Measurements from ENCODE around the gene SLC44A1. TPM values are rescaled to one million over a fixed set of nuclear protein-coding genes. Genes with fewer than 3 reads are reported as not detected.

Gene SLC44A1
- total RNA-seq, 4 donors from 2014 or later, result 45.3 to 74.9 (median 67.7) TPM

DNA sequence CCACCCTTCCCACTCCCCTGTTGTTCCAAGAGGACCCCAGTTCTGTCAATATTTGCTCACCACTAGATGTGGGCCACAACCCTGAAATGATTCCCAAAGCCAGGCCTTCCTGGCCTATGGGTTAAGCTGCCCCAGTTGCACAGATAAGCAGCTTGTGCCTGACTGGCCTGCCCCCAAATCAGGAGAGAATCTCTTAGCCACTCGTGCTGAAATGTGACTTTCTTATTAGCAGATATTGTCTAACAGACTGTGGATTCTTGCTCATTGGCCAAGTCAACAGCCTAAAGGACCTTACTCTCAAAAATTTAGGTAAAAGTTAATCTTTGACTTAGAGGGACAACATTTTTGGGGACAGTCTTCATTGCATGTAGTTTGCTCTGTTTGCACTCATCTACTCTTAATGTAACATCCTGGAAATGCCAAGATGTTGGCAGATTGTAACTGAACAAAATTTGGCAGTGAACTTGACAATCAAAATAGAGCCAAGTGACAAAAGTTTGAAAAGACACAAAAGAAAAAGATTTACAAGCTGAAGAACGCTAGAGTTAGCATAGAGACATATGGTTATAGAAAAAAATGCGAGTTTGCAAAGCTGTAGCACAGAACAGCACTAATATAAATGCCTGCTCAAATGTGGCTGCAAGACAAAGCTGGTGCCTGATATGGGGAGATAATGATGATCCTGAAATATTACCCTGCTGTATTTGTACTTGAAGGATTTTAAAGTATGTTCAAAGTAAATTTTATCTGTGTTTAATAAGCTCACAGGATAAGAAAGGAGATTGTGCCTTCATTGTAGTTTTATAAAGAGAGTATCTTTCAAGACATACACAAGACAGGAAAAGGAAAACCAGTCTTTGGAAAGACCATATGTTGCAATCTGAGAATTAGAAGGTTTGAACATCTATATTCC, 174.4 kb downstream of the SLC44A1 start:
- no peak for DNase-seq (ENCODE audit: low spot score in 2 of 2)
- WGBS, 2 donors, result 57 to 61% methylated on average over 3 of the region's 3 CpGs
- Histone ChIP-seq H3K36me3 (no peaks in the 10 kb centered on the region), H3K27me3 (no peaks in the 10 kb centered on the region), H3K4me1 (peaks cover 0 to 29% (median 0%) of the 10 kb centered on the region in 4 donors), H3K4me3 (no peak overlapping the region), H3K9me3 (no peaks in the 10 kb centered on the region), H3K27ac (no peak overlapping the region)
- TF ChIP-seq EP300 (IDR thresholded peaks at IDR 0.05) (no peak), POLR2A (IDR thresholded peaks at IDR 0.05) (no peak)
- TF ChIP-seq, protein P1, sequence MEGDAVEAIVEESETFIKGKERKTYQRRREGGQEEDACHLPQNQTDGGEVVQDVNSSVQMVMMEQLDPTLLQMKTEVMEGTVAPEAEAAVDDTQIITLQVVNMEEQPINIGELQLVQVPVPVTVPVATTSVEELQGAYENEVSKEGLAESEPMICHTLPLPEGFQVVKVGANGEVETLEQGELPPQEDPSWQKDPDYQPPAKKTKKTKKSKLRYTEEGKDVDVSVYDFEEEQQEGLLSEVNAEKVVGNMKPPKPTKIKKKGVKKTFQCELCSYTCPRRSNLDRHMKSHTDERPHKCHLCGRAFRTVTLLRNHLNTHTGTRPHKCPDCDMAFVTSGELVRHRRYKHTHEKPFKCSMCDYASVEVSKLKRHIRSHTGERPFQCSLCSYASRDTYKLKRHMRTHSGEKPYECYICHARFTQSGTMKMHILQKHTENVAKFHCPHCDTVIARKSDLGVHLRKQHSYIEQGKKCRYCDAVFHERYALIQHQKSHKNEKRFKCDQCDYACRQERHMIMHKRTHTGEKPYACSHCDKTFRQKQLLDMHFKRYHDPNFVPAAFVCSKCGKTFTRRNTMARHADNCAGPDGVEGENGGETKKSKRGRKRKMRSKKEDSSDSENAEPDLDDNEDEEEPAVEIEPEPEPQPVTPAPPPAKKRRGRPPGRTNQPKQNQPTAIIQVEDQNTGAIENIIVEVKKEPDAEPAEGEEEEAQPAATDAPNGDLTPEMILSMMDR (IDR thresholded peaks at IDR 0.05), result no peak

DNA sequence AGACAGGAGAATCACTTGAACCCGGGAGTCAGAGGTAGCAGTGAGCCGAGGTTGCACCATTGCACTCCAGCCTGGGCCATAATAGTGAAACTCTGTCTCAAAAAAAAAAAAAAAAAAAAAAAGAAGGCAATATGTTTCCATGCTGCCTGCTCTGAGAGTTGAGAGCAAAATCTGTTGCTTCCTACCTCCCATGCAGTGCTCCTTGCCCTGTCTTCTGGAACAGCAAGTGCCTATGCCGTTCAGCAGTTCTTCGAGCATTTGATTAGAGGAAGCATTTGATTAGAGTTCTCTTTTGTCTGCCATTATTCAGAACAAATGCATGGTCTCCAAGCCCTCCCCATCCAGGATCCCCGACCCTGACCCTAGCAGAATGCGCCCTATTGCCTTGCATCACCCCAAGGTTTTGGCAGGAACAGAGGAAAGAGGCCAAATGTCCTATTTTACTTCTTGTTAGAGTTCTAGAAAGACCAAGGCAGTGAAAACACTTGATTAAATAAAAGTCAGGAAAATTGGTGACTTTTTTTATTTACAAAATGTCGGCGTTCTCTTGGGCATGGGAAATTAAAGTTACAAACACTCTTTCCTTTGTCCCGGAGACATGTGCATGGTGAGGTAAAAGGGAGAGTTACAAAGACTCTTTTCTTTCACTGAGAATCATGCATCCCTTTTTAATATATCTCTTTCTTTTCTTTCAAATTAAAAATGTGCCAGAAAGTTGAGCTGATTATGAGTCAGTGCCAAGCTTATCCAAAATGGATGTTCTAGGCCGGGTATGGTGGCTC, 175.6 kb downstream of the SLC44A1 start:
- H3K36me3 ChIP-seq, result no peaks in the 10 kb centered on the region
- DNase-seq (ENCODE audit: low spot score in 2 of 2), result no peak
- H3K4me3 ChIP-seq, result no peak overlapping the region
- 53 to 55% methylated on average over 10 of the region's 10 CpGs for WGBS, 2 donors
- H3K27ac ChIP-seq, result peak overlapping the region in 2 of 4 donors; percentile 1 to 4
- no peaks in the 10 kb centered on the region for H3K27me3 ChIP-seq
- peaks cover 0 to 18% (median 0%) of the 10 kb centered on the region in 4 donors for H3K4me1 ChIP-seq
- no peak for TF ChIP-seq POLR2A (IDR thresholded peaks at IDR 0.05)
- TF ChIP-seq EP300 (IDR thresholded peaks at IDR 0.05), result no peak
- TF ChIP-seq, protein P1 (IDR thresholded peaks at IDR 0.05), result no peak
- H3K9me3 ChIP-seq, result no peaks in the 10 kb centered on the region

DNA sequence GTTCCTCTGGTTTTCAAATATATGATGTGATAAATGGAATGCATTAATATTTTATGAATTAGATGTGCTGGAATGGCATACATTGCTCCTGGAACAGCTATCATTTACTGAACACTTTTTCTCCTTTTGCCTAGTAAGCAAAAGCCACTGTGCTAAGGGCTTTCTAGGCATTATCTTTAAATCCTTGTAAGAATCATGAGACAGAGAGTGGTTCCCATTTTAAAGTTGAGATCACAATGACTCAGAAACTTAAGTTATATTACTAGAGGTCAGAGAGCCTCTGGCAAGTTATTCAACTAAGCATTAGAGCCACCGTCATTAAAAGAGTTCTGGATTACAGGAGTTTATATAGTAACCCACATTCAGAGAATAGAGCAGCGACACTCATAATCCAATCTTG, 176.7 kb downstream of the SLC44A1 start:
- no peak for TF ChIP-seq EP300 (IDR thresholded peaks at IDR 0.05)
- TF ChIP-seq, protein P1 (IDR thresholded peaks at IDR 0.05), result no peak
- no peak for TF ChIP-seq POLR2A (IDR thresholded peaks at IDR 0.05)
- Histone ChIP-seq H3K36me3 (no peaks in the 10 kb centered on the region), H3K4me1 (peaks cover 0 to 11% (median 0%) of the 10 kb centered on the region in 4 donors), H3K27me3 (no peaks in the 10 kb centered on the region), H3K9me3 (no peaks in the 10 kb centered on the region), H3K27ac (no peak overlapping the region), H3K4me3 (no peak overlapping the region)
- DNase-seq (ENCODE audit: low spot score in 2 of 2), result no peak
- 87 to 95% methylated on average over 2 of the region's 2 CpGs for WGBS, 2 donors

DNA sequence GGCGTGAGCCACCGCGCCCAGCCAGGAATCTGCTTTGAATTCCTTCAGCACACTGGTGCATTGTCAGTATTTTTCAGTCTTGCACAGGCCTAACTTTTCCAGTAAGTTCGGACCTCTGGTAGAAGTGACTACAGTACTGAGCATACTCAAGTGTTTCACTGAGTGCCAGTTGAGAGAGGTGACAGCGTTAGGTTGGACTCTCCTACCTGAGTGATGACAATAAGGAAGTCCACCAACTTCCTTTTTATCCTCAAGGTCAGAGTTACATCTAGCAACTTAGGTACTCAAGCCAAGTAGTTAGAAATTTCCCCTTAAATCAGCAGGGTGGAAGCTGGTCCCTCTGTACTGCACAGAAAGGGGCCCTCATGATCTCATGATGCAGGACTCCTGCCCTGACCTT, 177.4 kb downstream of the SLC44A1 start:
- H3K36me3 ChIP-seq, result no peaks in the 10 kb centered on the region
- H3K4me3 ChIP-seq, result no peak overlapping the region
- TF ChIP-seq EP300 (IDR thresholded peaks at IDR 0.05), result no peak
- TF ChIP-seq, protein P1 (IDR thresholded peaks at IDR 0.05), result no peak
- TF ChIP-seq POLR2A (IDR thresholded peaks at IDR 0.05), result no peak
- 92% methylated on average over 5 of the region's 5 CpGs for WGBS, 2 donors
- H3K27me3 ChIP-seq, result no peaks in the 10 kb centered on the region
- H3K27ac ChIP-seq, result no peak overlapping the region
- no peak for DNase-seq (ENCODE audit: low spot score in 2 of 2)
- no peaks in the 10 kb centered on the region for H3K9me3 ChIP-seq
- peaks cover 0 to 11% (median 0%) of the 10 kb centered on the region in 4 donors for H3K4me1 ChIP-seq

Data from tibial nerve (tissue), 4 donors.